Neural cell (in vitro differentiated cells): Measurements from ENCODE around the gene CLSTN2. TPM values are rescaled to one million over a fixed set of nuclear protein-coding genes. Genes with fewer than 3 reads are reported as not detected.

ENCODE experiments used
- H2AFZ ChIP-seq: fragments of 200-600, 300-800 bp; sonication (generic), shearing (Covaris generic); 2 replicates; pipeline ENCODE4 v1.6.0; 2014; ENCODE audit warnings: low read depth, mild to moderate bottlenecking, antibody characterized with exemption, low read length, moderate library complexity
- H3F3A ChIP-seq: fragments of 200-600 bp; shearing (Covaris generic); 2 replicates; pipeline ENCODE4 v1.6.1; 2016; ENCODE audit warnings: mild to moderate bottlenecking, moderate library complexity, mixed read lengths, antibody characterized with exemption, low read length; ENCODE audit not compliant: insufficient read depth, poor library complexity, severe bottlenecking
- H3K27ac ChIP-seq: fragments of 200-600, 300-800 bp; sonication (generic), shearing (Covaris generic); 2 replicates; pipeline ENCODE4 v1.5.1; 2014; ENCODE audit warnings: mild to moderate bottlenecking, low read length, moderate library complexity
- H3K27me3 ChIP-seq: fragments of 300-800, 200-600 bp; sonication (generic), shearing (Covaris generic); 2 replicates; pipeline ENCODE4 v1.6.0; 2014; ENCODE audit warnings: mild to moderate bottlenecking, low read depth, low read length, moderate library complexity; ENCODE audit not compliant: insufficient read depth
- H3K36me3 ChIP-seq: fragments of 300-800, 200-600 bp; sonication (generic), shearing (Covaris generic); 2 replicates; pipeline ENCODE4 v1.5.1; 2014; ENCODE audit warnings: mild to moderate bottlenecking, antibody characterized with exemption, low read length, moderate library complexity; ENCODE audit not compliant: insufficient read depth
- H3K4me2 ChIP-seq: fragments of 300-800, 200-600 bp; sonication (generic), shearing (Covaris generic); 2 replicates; pipeline ENCODE4 v1.6.0; 2014; ENCODE audit warnings: mild to moderate bottlenecking, low read length
- H3K4me3 ChIP-seq: fragments of 300-800, 200-600 bp; sonication (generic), shearing (Covaris generic); 2 replicates; pipeline ENCODE4 v1.5.1; 2014; ENCODE audit warnings: mild to moderate bottlenecking, low read length, moderate library complexity
- H3K79me2 ChIP-seq: fragments of 200-600 bp; shearing (Covaris generic); replicated peaks from 2 replicates; pipeline ENCODE4 v1.6.0; 2014; ENCODE audit warnings: mild to moderate bottlenecking, low read length, moderate library complexity; ENCODE audit not compliant: insufficient read depth
- H3K9ac ChIP-seq: fragments of 300-800, 200-600 bp; sonication (generic), shearing (Covaris generic); 2 replicates; pipeline ENCODE4 v1.6.1; 2016; ENCODE audit warnings: mild to moderate bottlenecking, low read length, mixed read lengths
- H3K9me2 ChIP-seq: fragments of 200-600 bp; shearing (Covaris generic); 2 replicates; pipeline ENCODE4 v1.6.1; 2016; ENCODE audit warnings: mild to moderate bottlenecking, low read length, mixed read lengths; ENCODE audit not compliant: insufficient read depth
- H3K9me3 ChIP-seq: fragments of 200-600, 300-800 bp; sonication (generic), shearing (Covaris generic); 2 replicates; pipeline ENCODE4 v1.6.1; 2016; ENCODE audit warnings: mild to moderate bottlenecking, mixed run types, low read length, moderate library complexity, mixed read lengths
- H4K20me1 ChIP-seq: fragments of 200-600 bp; shearing (Covaris generic); 2 replicates; pipeline ENCODE4 v1.6.1; 2016; ENCODE audit warnings: mild to moderate bottlenecking, mixed run types; ENCODE audit not compliant: insufficient read depth
- EP300 ChIP-seq: fragments of 450-650 bp; conservative IDR thresholded peaks from 2 replicates; pipeline ENCODE4 v1.6.1; 2014; ENCODE audit warnings: antibody characterized with exemption, mild to moderate bottlenecking, moderate library complexity; ENCODE audit not compliant: poor library complexity, severe bottlenecking
- EZH2 ChIP-seq: fragments of 200-600, 300-800 bp; shearing (Covaris generic), sonication (generic); IDR thresholded peaks from 2 replicates; pipeline ENCODE4 v1.6.1; 2014; ENCODE audit warnings: antibody characterized with exemption, low read length, borderline replicate concordance, mild to moderate bottlenecking; ENCODE audit not compliant: insufficient read depth, poor library complexity, severe bottlenecking
- MXI1 ChIP-seq: fragments of 450-650 bp; conservative IDR thresholded peaks from 2 replicates; pipeline ENCODE4 v1.6.1; 2014; ENCODE audit warnings: antibody characterized with exemption, mild to moderate bottlenecking; ENCODE audit not compliant: poor library complexity, severe bottlenecking
- POLR2AphosphoS5 ChIP-seq: IDR thresholded peaks from 2 replicates; pipeline ENCODE4 v1.6.1; 2012
- RAD21 ChIP-seq: fragments of 450-650 bp; conservative IDR thresholded peaks from 2 replicates; pipeline ENCODE4 v1.6.1; 2014; ENCODE audit warnings: antibody characterized with exemption, mild to moderate bottlenecking, moderate library complexity
- REST ChIP-seq: IDR thresholded peaks from 2 replicates; pipeline ENCODE4 v1.6.1; 2012; ENCODE audit warnings: borderline replicate concordance
- SMC3 ChIP-seq: fragments of 450-650 bp; conservative IDR thresholded peaks from 2 replicates; pipeline ENCODE4 v1.6.1; 2014; ENCODE audit warnings: antibody characterized with exemption, mild to moderate bottlenecking, moderate library complexity; ENCODE audit not compliant: poor library complexity
- TAF1 ChIP-seq: IDR thresholded peaks from 2 replicates; pipeline ENCODE4 v1.6.1; 2012; ENCODE audit warnings: low read depth
- polyA plus RNA-seq: library from polyadenylated mRNA; depleted of rRNA; stranded (reverse); fragments of >200 nt; gene quantifications from 2 replicates; pipeline ENCODE4 v1.2.3, GENCODE V29; 2014
- TF ChIP-seq, protein P1 (sequence below): fragments of 450-650 bp; IDR thresholded peaks from 2 replicates; pipeline ENCODE4 v1.5.1; 2014; ENCODE audit warnings: antibody characterized with exemption, mild to moderate bottlenecking, moderate library complexity; ENCODE audit not compliant: poor library complexity, severe bottlenecking

Gene CLSTN2
- polyA plus RNA-seq, 1 donor from 2014 or later, result 10.7 TPM

GRCh38 chr3:139893963-139894642 is 40.9 kb upstream of the CLSTN2 start:
- Histone ChIP-seq H3F3A (no peaks in the 10 kb centered on the region), H2AFZ (no peak overlapping the region), H3K36me3 (no peaks in the 10 kb centered on the region), H3K79me2 (no peaks in the 10 kb centered on the region), H3K9me3 (no peaks in the 10 kb centered on the region), H3K27ac (peak overlapping the region; percentile 83), H4K20me1 (no peaks in the 10 kb centered on the region), H3K9ac (peak overlapping the region; percentile 15), H3K9me2 (no peaks in the 10 kb centered on the region), H3K4me3 (no peak overlapping the region), H3K27me3 (no peaks in the 10 kb centered on the region), H3K4me2 (peak overlapping the region; percentile 21)
- TF ChIP-seq SMC3, result no peak
- TF ChIP-seq EZH2, result no peak
- TF ChIP-seq POLR2AphosphoS5, result no peak
- no peak for TF ChIP-seq MXI1
- TF ChIP-seq, protein P1, sequence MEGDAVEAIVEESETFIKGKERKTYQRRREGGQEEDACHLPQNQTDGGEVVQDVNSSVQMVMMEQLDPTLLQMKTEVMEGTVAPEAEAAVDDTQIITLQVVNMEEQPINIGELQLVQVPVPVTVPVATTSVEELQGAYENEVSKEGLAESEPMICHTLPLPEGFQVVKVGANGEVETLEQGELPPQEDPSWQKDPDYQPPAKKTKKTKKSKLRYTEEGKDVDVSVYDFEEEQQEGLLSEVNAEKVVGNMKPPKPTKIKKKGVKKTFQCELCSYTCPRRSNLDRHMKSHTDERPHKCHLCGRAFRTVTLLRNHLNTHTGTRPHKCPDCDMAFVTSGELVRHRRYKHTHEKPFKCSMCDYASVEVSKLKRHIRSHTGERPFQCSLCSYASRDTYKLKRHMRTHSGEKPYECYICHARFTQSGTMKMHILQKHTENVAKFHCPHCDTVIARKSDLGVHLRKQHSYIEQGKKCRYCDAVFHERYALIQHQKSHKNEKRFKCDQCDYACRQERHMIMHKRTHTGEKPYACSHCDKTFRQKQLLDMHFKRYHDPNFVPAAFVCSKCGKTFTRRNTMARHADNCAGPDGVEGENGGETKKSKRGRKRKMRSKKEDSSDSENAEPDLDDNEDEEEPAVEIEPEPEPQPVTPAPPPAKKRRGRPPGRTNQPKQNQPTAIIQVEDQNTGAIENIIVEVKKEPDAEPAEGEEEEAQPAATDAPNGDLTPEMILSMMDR, result no peak
- no peak for TF ChIP-seq EP300
- TF ChIP-seq TAF1, result no peak
- no peak for TF ChIP-seq REST
- TF ChIP-seq RAD21, result no peak

- H3K27me3 ChIP-seq, result no peaks in the 10 kb centered on the region
- H3F3A ChIP-seq, result no peaks in the 10 kb centered on the region
- H3K9me2 ChIP-seq, result no peaks in the 10 kb centered on the region
- TF ChIP-seq REST (no peak), EZH2 (no peak)
- no peak overlapping the region for H2AFZ ChIP-seq
- H3K27ac ChIP-seq, result peak overlapping the region; percentile 83
- H3K9ac ChIP-seq, result no peak overlapping the region
- no peak overlapping the region for H3K4me2 ChIP-seq
- no peaks in the 10 kb centered on the region for H3K9me3 ChIP-seq
- no peaks in the 10 kb centered on the region for H3K36me3 ChIP-seq
- no peaks in the 10 kb centered on the region for H3K79me2 ChIP-seq
- no peaks in the 10 kb centered on the region for H4K20me1 ChIP-seq
- H3K4me3 ChIP-seq, result no peak overlapping the region
These were observed 40.4 kb upstream of the CLSTN2 start for GRCh38 chr3:139894643-139894989.
